IPS DF 4.7 (cell line): ENCODE data around the gene CFAP20DC.
"Not testable (repeated sequence)": the region's sequence is repeated elsewhere in the genome, so short reads cannot be mapped to it uniquely, and the experiment has no call there.

Experiments used
- DNase-seq: peaks from one replicate; pipeline ENCODE4 v3.0.0-alpha.2; 2013; ENCODE audit warnings: low spot score; ENCODE audit errors: extremely low read depth

CFAP20DC gene

GRCh38 chr3:59023612-59024011 lies 26.2 kb downstream of the CFAP20DC start:
- no peak for DNase-seq

- DNase-seq: no peak
Measured at GRCh38 chr3:59017617-59017984, 32.2 kb downstream of the CFAP20DC start.

GRCh38 chr3:59016930-59017616 lies 32.8 kb downstream of the CFAP20DC start:
- no peak for DNase-seq

GRCh38 chr3:59013611-59014010 lies 36.2 kb downstream of the CFAP20DC start:
- DNase-seq: no peak

GRCh38 chr3:59006634-59007517 lies 42.9 kb downstream of the CFAP20DC start:
- DNase-seq: no peak

GRCh38 chr3:59001675-59002074 lies 48.1 kb downstream of the CFAP20DC start:
- DNase-seq: no peak

GRCh38 chr3:58999774-59000160 lies 50.1 kb downstream of the CFAP20DC start:
- no peak for DNase-seq

- no peak for DNase-seq
Measured at GRCh38 chr3:58999134-58999773, 50.6 kb downstream of the CFAP20DC start.

GRCh38 chr3:58998476-58999117 lies 51.2 kb downstream of the CFAP20DC start:
- no peak for DNase-seq

GRCh38 chr3:58996730-58997129 lies 53.1 kb downstream of the CFAP20DC start:
- DNase-seq: no peak

GRCh38 chr3:58994746-58995330 lies 55.0 kb downstream of the CFAP20DC start:
- peak; percentile 30 for DNase-seq

- no peak for DNase-seq
Measured at GRCh38 chr3:58993547-58993946, 56.3 kb downstream of the CFAP20DC start.

GRCh38 chr3:58991623-58992022 lies 58.2 kb downstream of the CFAP20DC start:
- no peak for DNase-seq

- DNase-seq: no peak
Measured at GRCh38 chr3:58991026-58991425, 58.8 kb downstream of the CFAP20DC start.

- DNase-seq: no peak
Measured at GRCh38 chr3:58989955-58990354, 59.9 kb downstream of the CFAP20DC start.

GRCh38 chr3:58989163-58989562 lies 60.7 kb downstream of the CFAP20DC start:
- no peak for DNase-seq

- no peak for DNase-seq
Measured at GRCh38 chr3:58988041-58988440, 61.8 kb downstream of the CFAP20DC start.

- DNase-seq: no peak
Measured at GRCh38 chr3:58986654-58987053, 63.2 kb downstream of the CFAP20DC start.

GRCh38 chr3:58979840-58980239 lies 70.0 kb downstream of the CFAP20DC start:
- no peak for DNase-seq

- DNase-seq: no peak
Measured at GRCh38 chr3:58973796-58974195, 76.0 kb downstream of the CFAP20DC start.

GRCh38 chr3:58967866-58968265 lies 82.0 kb downstream of the CFAP20DC start:
- not testable (repeated sequence) for DNase-seq
